Activated CD8-positive, alpha-beta T cell treated with anti-CD3 and anti-CD28 coated beads for 36 hours (primary cell): ENCODE results near the gene ETNK2. TPM values are rescaled to one million over a fixed set of nuclear protein-coding genes. Genes with fewer than 3 reads are reported as not detected.

Experiments used
- ATAC-seq: fragments of 200-7000 bp; cut with Tn5 transposase; one replicate; pipeline ENCODE4 v1.10.0; 2021; ENCODE audit warnings: mild to moderate bottlenecking, moderate library complexity
- CTCF ChIA-PET: fragments of 350-600 bp; sonication (Branson Sonifier 250); formaldehyde crosslinking; loops from one replicate; lab custom pipeline; 2021; ENCODE audit warnings: antibody characterized with exemption; lab: Charles Lee
- POLR2A ChIA-PET: fragments of 350-600 bp; sonication (Branson Sonifier 250); formaldehyde crosslinking; loops from one replicate; lab custom pipeline; 2021; ENCODE audit warnings: antibody characterized with exemption; lab: Charles Lee
- DNase-seq: peaks from one replicate; pipeline ENCODE4 v3.0.0-alpha.2; 2020
- H3K27ac Mint-ChIP-seq: one replicate; pipeline ENCODE4 v1.8.0; 2021; ENCODE audit warnings: mild to moderate bottlenecking, mixed read lengths
- H3K27me3 Mint-ChIP-seq: one replicate; pipeline ENCODE4 v1.8.0; 2021; ENCODE audit warnings: mixed read lengths
- H3K36me3 Mint-ChIP-seq: one replicate; pipeline ENCODE4 v1.8.0; 2021; ENCODE audit warnings: low read depth, mixed read lengths
- H3K4me1 Mint-ChIP-seq: one replicate; pipeline ENCODE4 v1.8.0; 2021; ENCODE audit warnings: low read depth, mixed read lengths
- H3K4me3 Mint-ChIP-seq: one replicate; pipeline ENCODE4 v1.8.0; 2021; ENCODE audit warnings: mild to moderate bottlenecking, moderate library complexity, mixed read lengths
- H3K9me3 Mint-ChIP-seq: one replicate; pipeline ENCODE4 v1.8.0; 2021; ENCODE audit warnings: mixed read lengths
- intact Hi-C: fragments of 100-400 bp; cut with micrococcal nuclease; formaldehyde crosslinking; loops from one replicate; pipeline ENCODE4 v1.10.0; 2022
- total RNA-seq, 2 experiments: library from RNA; stranded (reverse); gene quantifications; one replicate each; pipeline ENCODE4 v1.2.3, GENCODE V29; 2021
- TF ChIP-seq, protein P1 (sequence below): fragments of 200-600 bp; IDR thresholded peaks from one replicate; pipeline ENCODE4 v1.8.0; 2022; ENCODE audit warnings: antibody characterized with exemption, mild to moderate bottlenecking

The ETNK2 gene
- total RNA-seq, 2 experiments from 2014 or later = 1.3 to 1.4 TPM

DNA sequence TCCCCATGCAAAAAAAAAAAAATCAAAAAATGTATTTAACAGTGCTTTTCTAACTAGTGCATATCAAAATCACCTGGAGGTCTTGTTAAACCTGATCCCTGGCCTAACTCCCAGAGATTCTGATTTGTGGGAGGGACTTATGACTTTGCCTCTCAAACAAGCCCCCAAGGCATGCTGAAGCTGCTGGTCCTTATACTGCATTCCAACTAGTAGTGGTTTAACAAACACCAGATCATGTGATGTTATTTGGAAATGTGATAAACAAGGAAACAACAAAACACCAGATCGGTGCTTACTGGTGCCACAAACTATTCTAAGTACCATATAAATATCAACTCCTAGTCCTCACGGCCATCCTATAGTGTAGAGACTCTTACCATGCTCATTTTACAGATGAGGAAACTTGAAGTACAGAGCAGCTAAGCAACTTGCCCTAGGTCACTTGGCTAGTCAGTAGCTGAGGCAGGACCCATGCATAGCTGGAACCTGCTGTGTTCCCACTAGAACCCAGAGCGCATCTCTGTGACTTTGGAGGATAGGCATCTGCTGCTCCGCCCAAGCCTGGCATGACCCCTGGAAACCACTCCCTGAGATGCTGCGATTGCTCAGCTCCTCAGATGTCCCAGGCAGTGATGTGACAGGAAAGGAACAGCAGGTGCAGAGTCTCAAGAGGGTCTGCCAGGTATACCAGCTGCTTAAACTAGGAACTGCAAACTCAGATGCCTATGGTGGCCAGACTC, 40.8 kb downstream of the ETNK2 start:
- TF ChIP-seq, protein P1, sequence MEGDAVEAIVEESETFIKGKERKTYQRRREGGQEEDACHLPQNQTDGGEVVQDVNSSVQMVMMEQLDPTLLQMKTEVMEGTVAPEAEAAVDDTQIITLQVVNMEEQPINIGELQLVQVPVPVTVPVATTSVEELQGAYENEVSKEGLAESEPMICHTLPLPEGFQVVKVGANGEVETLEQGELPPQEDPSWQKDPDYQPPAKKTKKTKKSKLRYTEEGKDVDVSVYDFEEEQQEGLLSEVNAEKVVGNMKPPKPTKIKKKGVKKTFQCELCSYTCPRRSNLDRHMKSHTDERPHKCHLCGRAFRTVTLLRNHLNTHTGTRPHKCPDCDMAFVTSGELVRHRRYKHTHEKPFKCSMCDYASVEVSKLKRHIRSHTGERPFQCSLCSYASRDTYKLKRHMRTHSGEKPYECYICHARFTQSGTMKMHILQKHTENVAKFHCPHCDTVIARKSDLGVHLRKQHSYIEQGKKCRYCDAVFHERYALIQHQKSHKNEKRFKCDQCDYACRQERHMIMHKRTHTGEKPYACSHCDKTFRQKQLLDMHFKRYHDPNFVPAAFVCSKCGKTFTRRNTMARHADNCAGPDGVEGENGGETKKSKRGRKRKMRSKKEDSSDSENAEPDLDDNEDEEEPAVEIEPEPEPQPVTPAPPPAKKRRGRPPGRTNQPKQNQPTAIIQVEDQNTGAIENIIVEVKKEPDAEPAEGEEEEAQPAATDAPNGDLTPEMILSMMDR = no peak
- Mint-ChIP-seq H3K9me3 (no peaks in the 10 kb centered on the region), H3K4me1 (peaks cover 1% of the 10 kb centered on the region), H3K36me3 (no peaks in the 10 kb centered on the region), H3K4me3 (no peak overlapping the region), H3K27me3 (no peaks in the 10 kb centered on the region), H3K27ac (no peak overlapping the region)
- POLR2A ChIA-PET = no interaction called here
- DNase-seq (no peak), ATAC-seq (no peak)
- CTCF ChIA-PET = interaction anchor here (1.3 kb wide), 2 partner anchors 52 to 239 kb away, joined by 4 to 5 read pairs; no protein-coding TSS in a partner anchor
- intact Hi-C loops = no loop called here

DNA sequence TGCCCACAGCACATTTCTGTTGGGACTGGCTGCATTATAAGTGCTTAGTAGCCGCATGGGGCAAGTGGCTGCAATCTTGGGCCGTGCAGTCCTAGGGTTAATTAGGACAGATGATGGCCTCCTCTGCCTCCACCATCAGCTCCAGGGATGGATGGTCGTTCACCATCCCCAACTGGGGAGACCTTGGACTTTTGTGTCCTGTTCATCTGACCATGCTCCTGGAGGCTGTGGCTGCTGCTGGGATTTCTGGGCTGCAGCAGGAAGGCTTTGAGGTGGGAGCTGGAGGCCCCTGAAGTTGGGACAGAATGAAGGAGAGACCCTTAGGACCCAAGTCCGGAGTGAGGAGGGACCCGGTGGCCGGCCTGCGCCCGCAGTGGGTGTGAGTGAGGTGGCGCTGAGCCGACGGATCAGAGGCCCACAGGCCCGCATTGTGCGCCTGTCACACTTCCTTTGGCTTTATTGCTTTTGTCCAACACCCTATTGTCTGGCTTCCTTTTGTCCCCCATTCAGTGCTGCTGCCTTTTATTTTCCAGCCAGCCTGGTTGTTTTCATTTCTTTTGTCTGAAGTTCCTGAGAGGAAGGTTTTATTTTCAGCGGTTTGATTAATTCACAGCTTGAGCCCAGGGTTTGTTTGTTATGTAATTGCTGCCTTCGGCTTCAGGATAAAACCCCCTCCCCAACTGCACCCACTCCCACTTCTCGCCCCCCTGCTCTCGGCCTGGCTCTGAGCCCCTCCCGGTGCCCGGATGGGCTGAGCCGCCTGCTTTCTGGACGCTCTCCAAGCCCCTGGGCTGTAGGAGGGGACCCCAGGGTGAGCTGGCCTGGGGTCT, 43.3 kb downstream of the ETNK2 start:
- ChIA-PET POLR2A (interaction anchor here (1.2 kb wide), 1 partner anchor 8 kb away, joined by 4 read pairs; no protein-coding TSS in a partner anchor), CTCF (interaction anchor here (1.8 kb wide), 1 partner anchor 20 kb away, joined by 9 read pairs; no protein-coding TSS in a partner anchor)
- DNase-seq (no peak), ATAC-seq (no peak)
- TF ChIP-seq, protein P1 = no peak
- Mint-ChIP-seq H3K27me3 (no peaks in the 10 kb centered on the region), H3K4me3 (no peak overlapping the region), H3K4me1 (peaks cover 17% of the 10 kb centered on the region), H3K36me3 (no peaks in the 10 kb centered on the region), H3K27ac (no peak overlapping the region), H3K9me3 (no peaks in the 10 kb centered on the region)
- intact Hi-C loops = no loop called here

DNA sequence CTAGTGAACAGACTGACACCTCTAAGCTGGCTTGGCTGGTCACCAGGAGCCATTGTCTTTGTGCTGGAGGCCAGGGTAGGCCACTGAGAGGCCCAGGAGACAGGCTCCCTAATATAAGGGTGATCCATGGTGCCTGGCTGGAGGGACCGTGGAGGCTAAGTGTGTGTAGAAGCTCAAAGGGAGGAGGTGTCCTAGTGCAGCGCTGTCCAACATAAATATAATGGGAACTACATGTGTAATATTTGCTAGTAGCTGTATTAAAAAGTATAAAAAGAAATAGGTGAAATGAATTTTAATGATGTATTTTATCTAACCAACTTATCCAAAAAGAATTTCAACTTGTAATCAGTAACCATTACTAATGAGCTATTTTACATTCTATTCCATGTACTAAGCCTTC, 44.0 kb downstream of the ETNK2 start:
- no peaks in the 10 kb centered on the region for H3K36me3 Mint-ChIP-seq
- POLR2A ChIA-PET = interaction anchor here (0.6 to 1.2 kb wide), 2 partner anchors 9 to 328 kb away, joined by 3 to 4 read pairs; no protein-coding TSS in a partner anchor
- no peak overlapping the region for H3K27ac Mint-ChIP-seq
- CTCF ChIA-PET = interaction anchor here (1.8 kb wide), 1 partner anchor 21 kb away, joined by 9 read pairs; no protein-coding TSS in a partner anchor
- H3K27me3 Mint-ChIP-seq = no peaks in the 10 kb centered on the region
- H3K9me3 Mint-ChIP-seq = no peaks in the 10 kb centered on the region
- DNase-seq (no peak), ATAC-seq (no peak)
- intact Hi-C loops = no loop called here
- H3K4me3 Mint-ChIP-seq = no peak overlapping the region
- H3K4me1 Mint-ChIP-seq = peaks cover 23% of the 10 kb centered on the region
- TF ChIP-seq, protein P1 = no peak

DNA sequence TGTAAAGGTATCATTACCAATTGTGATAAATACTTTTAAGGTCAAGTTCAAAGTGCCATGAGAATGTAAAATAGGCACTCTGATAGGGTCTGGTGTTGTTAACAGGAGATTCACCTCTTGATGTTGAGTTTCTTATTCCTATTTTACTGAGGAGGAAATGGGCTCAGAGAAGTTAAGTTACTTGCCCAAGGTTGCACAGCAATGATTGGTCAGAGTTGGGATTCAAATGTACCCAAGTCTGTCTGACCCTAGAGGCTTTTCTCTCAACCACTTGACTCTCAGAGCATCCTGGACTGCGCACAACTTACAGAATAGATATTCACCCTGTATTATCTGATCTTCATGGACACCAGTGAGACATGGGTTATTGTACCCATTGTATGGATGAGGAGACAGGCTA, 45.0 kb downstream of the ETNK2 start:
- Mint-ChIP-seq H3K27ac (no peak overlapping the region), H3K27me3 (no peaks in the 10 kb centered on the region), H3K4me1 (peaks cover 33% of the 10 kb centered on the region), H3K36me3 (no peaks in the 10 kb centered on the region), H3K4me3 (no peak overlapping the region), H3K9me3 (no peaks in the 10 kb centered on the region)
- intact Hi-C loops = no loop called here
- ChIA-PET POLR2A (interaction anchor here (1.2 kb wide), 1 partner anchor 10 kb away, joined by 4 read pairs; no protein-coding TSS in a partner anchor), CTCF (no interaction called here)
- no peak for ATAC-seq
- TF ChIP-seq, protein P1 = no peak
- DNase-seq = no peak
